Neutrophil (primary cell): Measurements from ENCODE around the gene PRPF8.

ENCODE experiments used
- H3K27ac ChIP-seq: fragments of 200-600 bp; sonication (generic); 2 replicates; pipeline ENCODE4 v1.5.1; 2016; ENCODE audit warnings: mild to moderate bottlenecking, moderate library complexity
- H3K27me3 ChIP-seq: fragments of 200-600 bp; sonication (generic); 2 replicates; pipeline ENCODE4 v1.6.0; 2016; ENCODE audit warnings: mild to moderate bottlenecking
- H3K36me3 ChIP-seq: fragments of 200-600 bp; sonication (generic); 2 replicates; pipeline ENCODE4 v1.5.1; 2017
- H3K4me1 ChIP-seq, 2 experiments: fragments of 200-600 bp in 1 of 2; sonication (generic) in 1 of 2; 1 replicate in 1 of 2; 2 replicates in 1 of 2; pipeline versions ENCODE4 v1.5.1 to v1.6.1; 2013 to 2016; ENCODE audit warnings: low read depth in 1 of 2, low read length in 1 of 2, mild to moderate bottlenecking in 1 of 2, moderate library complexity in 1 of 2; ENCODE audit not compliant: control insufficient read depth in 1 of 2, insufficient read depth in 1 of 2
- H3K4me3 ChIP-seq, 2 experiments: fragments of 200-600 bp in 1 of 2; sonication (generic) in 1 of 2; 1 replicate in 1 of 2; 2 replicates in 1 of 2; pipeline ENCODE4 v1.5.1; 2013 to 2016; ENCODE audit warnings: low read depth in 1 of 2, low read length in 1 of 2, mild to moderate bottlenecking in 1 of 2, moderate library complexity in 1 of 2
- H3K9me3 ChIP-seq: fragments of 200-600 bp; sonication (generic); 2 replicates; pipeline ENCODE4 v1.5.1; 2016
- TF ChIP-seq, protein P1 (sequence below): fragments of 200-600 bp; sonication (generic); IDR thresholded peaks from 2 replicates; pipeline ENCODE4 v1.5.1; 2016; ENCODE audit warnings: antibody characterized with exemption

The PRPF8 gene

DNA sequence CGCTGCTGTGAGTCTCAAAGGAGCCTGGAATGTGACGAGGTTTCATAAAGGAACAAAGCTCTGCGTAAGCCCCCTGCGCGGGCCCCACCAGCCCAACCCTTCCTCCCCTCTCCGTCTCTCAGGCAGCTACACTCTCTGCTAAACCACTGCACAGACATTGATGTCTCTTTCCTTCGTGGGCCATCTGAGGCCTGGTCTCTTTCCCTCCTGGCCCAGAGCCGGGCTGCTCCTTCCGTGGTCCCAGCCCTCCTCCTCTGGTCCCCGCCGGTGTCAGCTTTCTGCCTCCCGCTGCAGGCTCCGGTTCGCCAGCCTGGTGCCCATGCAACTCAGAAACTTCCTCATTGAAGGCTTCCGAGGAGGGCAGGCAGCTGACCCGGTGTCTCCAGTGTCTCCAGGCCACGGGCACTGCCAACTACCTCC is 46.5 kb downstream of the PRPF8 start:
- TF ChIP-seq, protein P1, sequence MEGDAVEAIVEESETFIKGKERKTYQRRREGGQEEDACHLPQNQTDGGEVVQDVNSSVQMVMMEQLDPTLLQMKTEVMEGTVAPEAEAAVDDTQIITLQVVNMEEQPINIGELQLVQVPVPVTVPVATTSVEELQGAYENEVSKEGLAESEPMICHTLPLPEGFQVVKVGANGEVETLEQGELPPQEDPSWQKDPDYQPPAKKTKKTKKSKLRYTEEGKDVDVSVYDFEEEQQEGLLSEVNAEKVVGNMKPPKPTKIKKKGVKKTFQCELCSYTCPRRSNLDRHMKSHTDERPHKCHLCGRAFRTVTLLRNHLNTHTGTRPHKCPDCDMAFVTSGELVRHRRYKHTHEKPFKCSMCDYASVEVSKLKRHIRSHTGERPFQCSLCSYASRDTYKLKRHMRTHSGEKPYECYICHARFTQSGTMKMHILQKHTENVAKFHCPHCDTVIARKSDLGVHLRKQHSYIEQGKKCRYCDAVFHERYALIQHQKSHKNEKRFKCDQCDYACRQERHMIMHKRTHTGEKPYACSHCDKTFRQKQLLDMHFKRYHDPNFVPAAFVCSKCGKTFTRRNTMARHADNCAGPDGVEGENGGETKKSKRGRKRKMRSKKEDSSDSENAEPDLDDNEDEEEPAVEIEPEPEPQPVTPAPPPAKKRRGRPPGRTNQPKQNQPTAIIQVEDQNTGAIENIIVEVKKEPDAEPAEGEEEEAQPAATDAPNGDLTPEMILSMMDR, result no peak
- Histone ChIP-seq H3K4me1 (no peaks in the 10 kb centered on the region), H3K9me3 (no peaks in the 10 kb centered on the region), H3K36me3 (peaks cover 15% of the 10 kb centered on the region), H3K4me3 (no peak overlapping the region), H3K27ac (peak overlapping the region; percentile 8), H3K27me3 (peaks cover 6% of the 10 kb centered on the region)

DNA sequence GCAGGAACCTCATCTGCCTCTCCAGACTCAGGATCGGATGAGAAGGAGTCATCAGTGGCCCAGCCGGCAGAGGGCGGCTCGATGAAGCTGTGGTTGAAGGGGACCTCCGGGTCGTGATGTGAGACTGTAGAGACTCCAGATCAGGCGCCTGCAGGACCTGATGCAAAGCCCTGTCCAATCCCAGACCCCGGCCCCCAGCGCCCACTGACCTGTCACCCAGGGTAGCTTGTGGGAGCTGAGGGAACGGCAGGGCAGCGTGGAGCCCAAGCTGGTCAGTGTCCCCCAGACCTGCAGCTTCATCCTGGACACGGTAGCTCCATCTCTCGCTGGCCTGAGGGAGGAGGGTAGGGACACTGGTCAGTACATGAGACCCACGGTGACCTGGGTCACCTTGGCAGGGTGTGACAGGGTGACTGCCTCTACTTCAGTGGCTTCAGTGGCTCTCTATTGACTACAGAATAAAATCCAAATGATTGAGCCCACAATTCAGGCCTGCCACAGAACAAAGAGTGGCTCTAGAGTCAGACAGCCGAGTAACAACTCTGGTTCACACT is 47.9 kb downstream of the PRPF8 start:
- Histone ChIP-seq H3K27me3 (peaks cover 4% of the 10 kb centered on the region), H3K27ac (no peak overlapping the region), H3K9me3 (no peaks in the 10 kb centered on the region), H3K4me1 (peaks cover 0 to under 1% of the 10 kb centered on the region in 2 experiments), H3K36me3 (peaks cover 15% of the 10 kb centered on the region), H3K4me3 (no peak overlapping the region)
- TF ChIP-seq, protein P1, result no peak

DNA sequence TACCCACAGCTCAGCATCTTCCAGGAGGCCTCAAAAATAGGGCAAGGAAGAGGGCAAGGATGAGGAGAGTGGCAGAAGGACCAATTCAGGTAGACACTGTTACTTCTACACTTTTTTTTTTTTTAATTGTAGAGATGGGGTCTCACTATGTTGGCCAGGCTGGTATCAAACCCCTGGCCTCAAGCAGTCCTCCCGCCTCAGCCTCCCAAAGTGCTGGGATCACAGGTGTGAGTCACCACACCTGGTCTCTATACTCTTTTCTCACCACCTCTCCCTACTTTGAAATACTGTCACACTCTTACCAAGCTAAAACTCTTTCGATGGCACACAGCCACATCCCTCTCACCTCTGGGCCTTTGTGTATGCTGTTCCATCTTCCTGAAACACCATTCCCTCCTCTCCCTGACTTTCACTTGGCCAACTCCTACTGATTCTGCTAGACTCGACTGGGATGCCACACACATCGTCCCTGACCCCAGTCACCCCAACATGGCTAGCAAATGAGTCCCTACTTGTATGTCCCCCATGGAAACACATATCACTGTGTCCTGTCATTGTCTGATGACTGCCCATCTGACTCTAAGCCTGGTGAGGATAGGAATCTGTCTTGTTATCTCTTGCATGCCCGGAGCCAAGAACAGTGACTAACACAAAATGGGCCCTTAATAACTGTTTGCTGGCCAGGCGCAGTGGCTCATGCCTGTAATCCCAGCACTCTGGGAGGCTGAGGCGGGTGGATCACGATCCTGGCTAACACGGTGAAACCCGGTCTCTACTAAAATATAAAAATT is 48.8 kb downstream of the PRPF8 start:
- H3K36me3 ChIP-seq, result peaks cover 15% of the 10 kb centered on the region
- H3K4me3 ChIP-seq, result no peak overlapping the region
- H3K27ac ChIP-seq, result no peak overlapping the region
- no peaks in the 10 kb centered on the region for H3K9me3 ChIP-seq
- TF ChIP-seq, protein P1, result no peak
- H3K4me1 ChIP-seq, result peaks cover 3 to 4% of the 10 kb centered on the region in 2 experiments
- H3K27me3 ChIP-seq, result peaks cover 13% of the 10 kb centered on the region

DNA sequence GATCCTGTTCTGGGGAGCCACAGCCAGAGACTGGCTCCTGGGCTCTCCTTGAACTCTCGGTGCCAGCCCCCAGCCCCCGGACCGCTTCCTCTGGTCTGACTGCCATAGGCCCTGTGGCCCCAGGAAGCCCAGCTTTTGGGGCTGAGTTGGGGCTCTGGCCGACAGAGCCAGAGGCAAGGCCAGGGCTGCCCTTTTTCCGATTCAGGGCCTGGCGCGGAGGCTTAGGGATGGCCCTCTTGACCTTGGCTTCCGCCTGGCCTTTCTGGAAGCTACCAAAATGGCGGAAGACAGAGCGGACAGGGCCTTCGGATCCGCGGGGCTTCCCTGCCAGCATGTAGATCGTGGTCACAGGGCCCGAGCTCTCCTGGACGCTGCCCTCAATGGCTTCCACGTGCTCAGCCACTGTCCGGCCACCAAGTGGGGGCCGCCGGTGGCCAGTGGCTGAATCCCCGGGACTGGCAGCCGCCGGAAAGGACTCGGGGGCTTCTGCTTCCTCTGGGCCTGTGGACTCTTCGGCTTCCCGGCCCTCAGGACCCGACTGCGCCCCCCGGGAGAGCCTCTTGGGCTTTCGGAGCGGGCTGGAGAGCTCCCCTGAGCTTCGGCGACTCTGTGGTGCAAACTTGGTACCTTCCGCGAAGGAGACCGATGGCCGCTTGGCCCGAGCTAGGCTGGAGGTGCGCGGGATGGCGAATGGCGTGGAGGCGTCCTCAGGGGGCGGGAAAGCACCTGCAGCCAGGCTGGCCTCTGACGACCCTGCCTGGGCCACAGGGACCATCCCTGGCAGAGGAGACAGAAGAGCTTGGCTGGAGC is 49.6 kb downstream of the PRPF8 start:
- Histone ChIP-seq H3K9me3 (no peaks in the 10 kb centered on the region), H3K27ac (no peak overlapping the region), H3K4me3 (no peak overlapping the region), H3K4me1 (peaks cover 3 to 9% of the 10 kb centered on the region in 2 experiments), H3K27me3 (peaks cover 21% of the 10 kb centered on the region), H3K36me3 (peaks cover 15% of the 10 kb centered on the region)
- TF ChIP-seq, protein P1, result no peak

GRCh38 chr17:1630662-1631061 is 54.0 kb downstream of the PRPF8 start:
- no peak overlapping the region for H3K4me3 ChIP-seq
- peaks cover 15% of the 10 kb centered on the region for H3K36me3 ChIP-seq
- H3K27ac ChIP-seq, result peak overlapping the region; percentile 38
- H3K27me3 ChIP-seq, result peaks cover 22% of the 10 kb centered on the region
- no peaks in the 10 kb centered on the region for H3K9me3 ChIP-seq
- H3K4me1 ChIP-seq, result peaks cover 27 to 29% of the 10 kb centered on the region in 2 experiments
- TF ChIP-seq, protein P1, result no peak
